BJ (cell line): ENCODE results near the gene ZFP57. TPM values are rescaled to one million over a fixed set of nuclear protein-coding genes. Genes with fewer than 3 reads are reported as not detected.

Experiments
- CTCF ChIA-PET: fragments of 350-600 bp; formaldehyde crosslinking; extraction: SDS; loops from one replicate; lab custom pipeline; 2021; ENCODE audit warnings: antibody characterized with exemption, inconsistent platforms; lab: Yijun Ruan, JAX
- POLR2A ChIA-PET: fragments of 300-600 bp; sonication (Branson Sonifier 250); formaldehyde crosslinking; extraction: SDS; loops from one replicate; lab custom pipeline; 2021; ENCODE audit warnings: antibody characterized with exemption; lab: Charles Lee
- DNase-seq: peaks from one replicate; pipeline ENCODE4 v3.0.0-alpha.2; 2011; ENCODE audit warnings: low read depth
- H3K27me3 ChIP-seq: 2 replicates; pipeline ENCODE4 v1.6.0; 2011; ENCODE audit warnings: low read length; ENCODE audit not compliant: control insufficient read depth, insufficient read depth
- H3K36me3 ChIP-seq: 2 replicates; pipeline ENCODE4 v1.5.1; 2011; ENCODE audit warnings: low read length; ENCODE audit not compliant: control insufficient read depth, insufficient read depth
- H3K4me3 ChIP-seq: 2 replicates; pipeline ENCODE4 v1.5.1; 2011; ENCODE audit warnings: low read depth, mild to moderate bottlenecking, control low read depth, low read length
- polyA plus RNA-seq: library from polyadenylated mRNA; depleted of rRNA; stranded (reverse); fragments of >200 nt; gene quantifications from 2 replicates; pipeline ENCODE4 v1.2.3, GENCODE V29; 2011; rRNA removed
- small RNA-seq: library from RNA; depleted of rRNA; stranded (forward); fragments of <200 nt; gene quantifications from one replicate; pipeline ENCODE3, GENCODE V24; 2012; ENCODE audit warnings: low replicate concordance, low read depth; ENCODE audit not compliant: insufficient read length
- TF ChIP-seq, protein P1 (sequence below): IDR thresholded peaks from 2 replicates; pipeline ENCODE4 v1.5.1; 2011; ENCODE audit warnings: low read depth, mild to moderate bottlenecking, control low read depth, inconsistent platforms, low read length, moderate library complexity; ENCODE audit not compliant: insufficient read depth

The ZFP57 gene
- polyA plus RNA-seq, 1 experiment: 0.32 TPM

DNA sequence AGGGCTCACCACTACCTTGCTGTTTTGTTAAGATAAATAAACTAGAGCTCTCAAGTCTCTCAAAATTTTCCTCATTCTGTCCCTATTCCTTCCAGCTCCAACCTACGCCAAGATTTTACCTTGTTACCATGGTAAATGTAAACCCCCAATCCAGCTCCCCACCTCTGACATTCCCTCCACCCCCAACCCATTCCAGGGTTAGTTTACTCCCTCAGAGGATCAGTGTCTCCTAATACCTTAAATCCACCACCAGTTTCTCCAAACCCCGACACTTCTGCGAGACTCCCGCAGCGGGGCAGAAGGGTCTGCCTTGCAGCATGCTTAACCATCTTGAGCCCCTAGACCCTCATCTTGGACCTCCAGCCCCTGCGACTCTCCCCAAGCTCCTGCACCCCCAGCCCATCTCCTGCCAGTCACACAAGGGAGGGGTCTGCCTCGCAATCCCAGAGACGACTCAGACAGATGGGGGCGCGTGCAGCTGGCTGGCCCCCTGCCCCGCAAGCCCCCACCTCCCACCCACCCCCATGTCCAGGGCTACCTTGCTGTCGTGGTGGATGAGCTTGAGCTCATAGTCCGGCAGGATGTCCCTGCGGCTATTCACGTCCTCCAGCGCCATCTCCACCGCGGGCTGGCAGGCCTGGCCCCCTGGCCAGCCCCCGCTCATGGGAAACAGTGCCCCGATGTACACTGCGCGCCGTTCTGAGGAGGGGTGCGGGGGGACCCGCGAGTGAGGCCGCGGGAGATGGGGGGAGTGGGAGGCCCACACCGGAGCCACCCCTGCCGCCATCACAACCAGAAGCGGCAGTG is 53.8 kb downstream of the ZFP57 start:
- DNase-seq: no peak
- TF ChIP-seq, protein P1, sequence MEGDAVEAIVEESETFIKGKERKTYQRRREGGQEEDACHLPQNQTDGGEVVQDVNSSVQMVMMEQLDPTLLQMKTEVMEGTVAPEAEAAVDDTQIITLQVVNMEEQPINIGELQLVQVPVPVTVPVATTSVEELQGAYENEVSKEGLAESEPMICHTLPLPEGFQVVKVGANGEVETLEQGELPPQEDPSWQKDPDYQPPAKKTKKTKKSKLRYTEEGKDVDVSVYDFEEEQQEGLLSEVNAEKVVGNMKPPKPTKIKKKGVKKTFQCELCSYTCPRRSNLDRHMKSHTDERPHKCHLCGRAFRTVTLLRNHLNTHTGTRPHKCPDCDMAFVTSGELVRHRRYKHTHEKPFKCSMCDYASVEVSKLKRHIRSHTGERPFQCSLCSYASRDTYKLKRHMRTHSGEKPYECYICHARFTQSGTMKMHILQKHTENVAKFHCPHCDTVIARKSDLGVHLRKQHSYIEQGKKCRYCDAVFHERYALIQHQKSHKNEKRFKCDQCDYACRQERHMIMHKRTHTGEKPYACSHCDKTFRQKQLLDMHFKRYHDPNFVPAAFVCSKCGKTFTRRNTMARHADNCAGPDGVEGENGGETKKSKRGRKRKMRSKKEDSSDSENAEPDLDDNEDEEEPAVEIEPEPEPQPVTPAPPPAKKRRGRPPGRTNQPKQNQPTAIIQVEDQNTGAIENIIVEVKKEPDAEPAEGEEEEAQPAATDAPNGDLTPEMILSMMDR: no peak
- Histone ChIP-seq H3K4me3 (peak overlapping the region; percentile 84), H3K27me3 (no peaks in the 10 kb centered on the region; the same call in 1 of the 2 replicates), H3K36me3 (peaks cover 8% of the 10 kb centered on the region)
- CTCF ChIA-PET: interaction anchor here (0.8 to 2.0 kb wide), 5 partner anchors 9 to 26 kb away, joined by 3 to 6 read pairs (median 4); no protein-coding TSS in a partner anchor
- POLR2A ChIA-PET: no interaction called here

DNA sequence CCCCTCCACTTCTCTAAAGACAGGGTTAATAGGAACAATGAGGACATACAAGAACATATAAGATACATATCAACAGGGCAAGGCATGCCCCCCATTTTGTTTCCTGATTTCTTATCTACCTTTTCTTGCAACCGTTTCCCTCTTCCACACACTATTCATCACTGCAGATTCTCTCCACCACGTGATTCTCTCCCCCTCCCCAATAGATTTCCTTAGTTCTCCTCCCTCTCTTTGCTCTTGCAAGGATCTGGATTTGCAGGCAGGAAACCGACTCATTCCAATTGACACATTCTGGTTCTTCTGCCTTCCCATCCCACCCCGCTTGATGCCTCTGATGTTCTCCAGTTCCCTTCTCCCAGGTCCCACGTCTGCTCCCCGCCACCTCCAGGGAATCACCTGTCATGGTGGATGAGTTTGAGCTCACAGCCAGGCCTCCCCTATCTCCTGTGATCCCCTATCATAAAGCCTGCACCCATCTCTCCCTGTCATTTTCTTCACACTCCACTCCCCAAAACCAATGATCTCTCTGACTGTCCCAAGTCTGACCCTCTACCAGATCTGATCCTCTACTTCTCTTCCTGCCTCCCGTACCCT is 55.5 kb downstream of the ZFP57 start:
- TF ChIP-seq, protein P1: no peak
- H3K27me3 ChIP-seq: no peaks in the 10 kb centered on the region; the same call in 1 of the 2 replicates
- POLR2A ChIA-PET: no interaction called here
- no peak overlapping the region for H3K4me3 ChIP-seq
- CTCF ChIA-PET: interaction anchor here (1.0 to 1.4 kb wide), 5 partner anchors 13 to 25 kb away, joined by 3 to 5 read pairs (median 3); no protein-coding TSS in a partner anchor
- DNase-seq: no peak
- H3K36me3 ChIP-seq: peaks cover 14% of the 10 kb centered on the region

DNA sequence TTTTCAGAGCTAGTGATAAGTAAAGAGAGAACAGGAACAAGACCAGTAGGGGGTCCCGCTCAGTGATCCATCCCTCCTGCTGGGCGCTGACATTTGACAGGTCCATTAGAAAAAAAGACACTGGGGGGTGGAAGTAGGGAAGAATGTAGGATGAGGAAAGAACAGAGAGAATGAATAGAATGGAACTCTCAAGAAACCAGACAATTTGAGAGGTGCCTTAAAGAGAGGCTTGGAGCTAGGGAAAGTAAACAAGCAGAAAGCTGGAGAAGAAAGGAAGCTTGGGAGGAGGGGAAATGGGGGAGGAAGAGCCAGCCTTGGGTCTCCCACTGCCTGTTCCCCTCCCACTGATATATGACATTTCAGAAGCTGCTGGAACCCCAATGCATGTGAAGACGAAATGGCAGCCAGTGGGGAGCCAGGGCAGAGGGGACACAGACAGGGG is 56.4 kb downstream of the ZFP57 start:
- TF ChIP-seq, protein P1: no peak
- CTCF ChIA-PET: interaction anchor here (0.9 to 1.4 kb wide), 5 partner anchors 8 to 50 kb away, joined by 3 to 4 read pairs (median 3); partner anchors contain the start of gene GABBR1
- POLR2A ChIA-PET: no interaction called here

More for the DNA sequence above, 56.4 kb downstream of the ZFP57 start:
- Histone ChIP-seq H3K36me3 (peaks cover 18% of the 10 kb centered on the region), H3K27me3 (no peaks in the 10 kb centered on the region; the same call in 1 of the 2 replicates), H3K4me3 (no peak overlapping the region)
- no peak for DNase-seq

Small RNAs within 50 kb of the gene (small RNA-seq; reads per million reads assigned to genes)
- not detected for gene SUMO2P1

Other genes starting within 250 kb of the ZFP57 start
- not detected in 2 replicates for gene OR10C1, start 241.8 kb downstream of the ZFP57 start, polyA plus RNA-seq
- gene OR11A1, start 224.1 kb downstream of the ZFP57 start, polyA plus RNA-seq: not detected in 2 replicates
- not detected in 2 replicates for gene OR2H1, start 224.0 kb downstream of the ZFP57 start, polyA plus RNA-seq
- not detected in 2 replicates for gene MAS1L, start 193.2 kb downstream of the ZFP57 start, polyA plus RNA-seq
- gene UBD, start 121.4 kb downstream of the ZFP57 start, polyA plus RNA-seq: not detected in 2 replicates
- gene OR2H2, start 96.0 kb downstream of the ZFP57 start, polyA plus RNA-seq: not detected in 2 replicates
- gene GABBR1, start 48.0 kb downstream of the ZFP57 start, polyA plus RNA-seq: 14.5 and 16.3 TPM in 2 replicates
- gene MOG, start 24.1 kb downstream of the ZFP57 start, polyA plus RNA-seq: not detected in 2 replicates
- gene HLA-F, start 42.3 kb upstream of the ZFP57 start, polyA plus RNA-seq: 19.3 and 30.7 TPM in 2 replicates
- not detected in 2 replicates for gene HLA-G, start 146.7 kb upstream of the ZFP57 start, polyA plus RNA-seq